Left lung (tissue), 10 donors: ENCODE data around the gene TLDC2. TPM values are rescaled to one million over a fixed set of nuclear protein-coding genes. Genes with fewer than 3 reads are reported as not detected.
A peak's percentile ranks its signal among the peaks of the same experiment; 100 is the strongest.

ENCODE experiments used
- ATAC-seq: fragments of 200-7000 bp; cut with Tn5 transposase; one replicate; pipeline ENCODE4 v1.9.1; 2020; ENCODE audit warnings: moderate library complexity
- DNase-seq, 4 donors: peaks; one replicate each; pipeline ENCODE4 v3.0.0-alpha.2; 2013 to 2020
- H3K27ac ChIP-seq, 2 donors: fragments of 200-600 bp; sonication (generic) in 1 of 2; one replicate each; pipeline versions ENCODE4 v1.5.0 to v1.8.0; 2020 to 2021
- H3K27me3 ChIP-seq, 2 donors: fragments of 200-600 bp; sonication (generic) in 1 of 2; one replicate each; pipeline versions ENCODE4 v1.5.0 to v1.8.0; 2020 to 2021
- H3K36me3 ChIP-seq, 2 donors: fragments of 200-600 bp; sonication (generic) in 1 of 2; one replicate each; pipeline versions ENCODE4 v1.5.0 to v1.8.0; 2020 to 2021
- H3K4me1 ChIP-seq, 2 donors: fragments of 200-600 bp; one replicate each; pipeline ENCODE4 v1.8.0; 2021
- H3K4me3 ChIP-seq, 2 donors: fragments of 200-600 bp; sonication (generic) in 1 of 2; one replicate each; pipeline versions ENCODE4 v1.5.0 to v1.8.0; 2020 to 2021; ENCODE audit warnings: mild to moderate bottlenecking in 1 of 2
- H3K9me3 ChIP-seq, 2 donors: fragments of 200-600 bp; sonication (generic) in 1 of 2; one replicate each; pipeline versions ENCODE4 v1.5.0 to v1.8.0; 2020 to 2021
- CTCF ChIP-seq, 2 donors: fragments of 200-600 bp; sonication (generic) in 1 of 2; IDR thresholded peaks; one replicate each; pipeline versions ENCODE4 v1.5.0 to v1.8.0; 2021; ENCODE audit warnings: antibody characterized with exemption in 2 of 2
- intact Hi-C, 2 donors: fragments of 100-400 bp; cut with DNase I; formaldehyde crosslinking; loops; one replicate each; pipeline versions ENCODE4 v1.11.2 to v1.14.2; 2022
- polyA plus RNA-seq, 6 donors: library from polyadenylated mRNA; unstranded; fragments of 120-200 nt; gene quantifications; one replicate each; pipeline ENCODE4 v1.2.1, GENCODE V29; 2013; ENCODE audit not compliant: insufficient read length in 6 of 6
- total RNA-seq, 2 donors: library from RNA; stranded (reverse); fragmentation: NEBNext Ultra II Directional; extraction: Animal tissue kit (Norgen Biotek cat#: 25700); gene quantifications; one replicate each; pipeline ENCODE4 v1.2.1, GENCODE V29; 2021
- donor health status: DM: no; HTN: yes; CAD: no.
- donor health status: DM: no; HTN: no; CAD: no.

TLDC2 gene
- total and polyA plus RNA-seq, 8 donors = 0.29 to 2.5 (median 1.6) TPM

- no peaks in the 10 kb centered on the region for H3K9me3 ChIP-seq
- ATAC-seq = no peak
- peaks cover 0 to 16% of the 10 kb centered on the region in 2 donors for H3K36me3 ChIP-seq
- TF ChIP-seq CTCF (IDR thresholded peaks at IDR 0.05) = no peak
- H3K27me3 ChIP-seq = no peaks in the 10 kb centered on the region
- peak overlapping the region; percentile 62 to 71 for H3K27ac ChIP-seq
- H3K4me3 ChIP-seq = no peak overlapping the region
- peaks cover 21 to 87% of the 10 kb centered on the region in 2 donors for H3K4me1 ChIP-seq
- no peak for DNase-seq
- intact Hi-C loops = no loop called here
Observed at GRCh38 chr20:36832791-36833190, 43.1 kb upstream of the TLDC2 start.

DNA sequence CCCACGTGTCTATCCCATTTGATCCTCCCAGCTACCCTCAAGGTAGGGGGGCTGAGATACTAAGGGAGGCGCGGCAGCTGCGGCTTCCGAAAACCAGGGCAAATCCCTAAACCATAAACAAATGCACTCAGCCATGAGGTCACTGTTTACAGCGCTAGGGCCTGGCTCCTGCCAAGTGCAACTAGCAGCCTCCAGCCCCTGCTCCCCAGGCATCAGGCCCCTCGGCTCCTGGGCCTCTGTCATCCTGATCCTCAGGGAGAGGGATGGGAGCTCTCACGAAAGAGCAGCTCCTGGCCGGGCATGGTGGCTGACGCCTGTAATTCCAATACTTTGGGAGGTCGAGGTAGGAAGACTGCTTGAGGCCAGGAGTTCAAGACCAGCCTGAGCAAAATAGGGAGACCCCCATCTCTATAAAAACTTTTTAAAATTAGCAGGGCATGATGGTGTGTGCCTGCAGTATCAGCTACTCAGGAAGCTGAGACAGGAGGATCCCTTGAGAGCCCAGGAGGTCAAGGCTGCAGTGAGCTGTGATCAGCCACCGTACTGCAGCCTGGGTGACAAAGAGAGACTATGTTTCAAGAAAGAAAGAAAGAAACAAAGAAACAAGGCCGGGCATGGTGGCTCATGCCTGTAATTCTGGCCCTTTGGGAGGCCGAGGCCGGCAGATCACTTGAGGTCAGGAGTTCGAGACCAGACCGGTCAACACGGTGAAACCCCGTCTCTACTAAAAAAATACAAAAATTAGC is 42.5 kb upstream of the TLDC2 start:
- Histone ChIP-seq H3K27ac (peak overlapping the region; percentile 62 to 71), H3K9me3 (no peaks in the 10 kb centered on the region), H3K4me3 (no peak overlapping the region), H3K4me1 (peaks cover 21 to 80% of the 10 kb centered on the region in 2 donors), H3K27me3 (no peaks in the 10 kb centered on the region), H3K36me3 (peaks cover 0 to 9% of the 10 kb centered on the region in 2 donors)
- no peak for TF ChIP-seq CTCF (IDR thresholded peaks at IDR 0.05)
- intact Hi-C loops = no loop called here
- DNase-seq (peak in 1 of 4 donors; percentile 80), ATAC-seq (no peak)

GRCh38 chr20:36835025-36835424 is 40.9 kb upstream of the TLDC2 start:
- no peaks in the 10 kb centered on the region for H3K27me3 ChIP-seq

GRCh38 chr20:36835453-36836198 is 40.3 kb upstream of the TLDC2 start:
- no peak for TF ChIP-seq CTCF (IDR thresholded peaks at IDR 0.05)
- peaks cover 0 to 6% of the 10 kb centered on the region in 2 donors for H3K36me3 ChIP-seq
- ATAC-seq (peak; percentile 98), DNase-seq (peak; percentile 89 to 99 (median 96))
- peak overlapping the region; percentile 71 to 78 for H3K27ac ChIP-seq
- peaks cover 20 to 66% of the 10 kb centered on the region in 2 donors for H3K4me1 ChIP-seq
- no peaks in the 10 kb centered on the region for H3K9me3 ChIP-seq
- H3K27me3 ChIP-seq = no peaks in the 10 kb centered on the region
- intact Hi-C loops = no loop called here
- peak overlapping the region in 1 of 2 donors; percentile 28 for H3K4me3 ChIP-seq

More at GRCh38 chr20:36835025-36835424, 40.9 kb upstream of the TLDC2 start:
- peaks cover 21 to 72% of the 10 kb centered on the region in 2 donors for H3K4me1 ChIP-seq
- H3K36me3 ChIP-seq = peaks cover 0 to 6% of the 10 kb centered on the region in 2 donors
- H3K9me3 ChIP-seq = no peaks in the 10 kb centered on the region
- no peak for DNase-seq
- H3K27ac ChIP-seq = peak overlapping the region; percentile 71 to 78
- intact Hi-C loops = no loop called here
- peak overlapping the region in 1 of 2 donors; percentile 28 for H3K4me3 ChIP-seq
- no peak for ATAC-seq
- no peak for TF ChIP-seq CTCF (IDR thresholded peaks at IDR 0.05)
